Measurements from ENCODE around the gene NFIA.

NFIA gene

DNA sequence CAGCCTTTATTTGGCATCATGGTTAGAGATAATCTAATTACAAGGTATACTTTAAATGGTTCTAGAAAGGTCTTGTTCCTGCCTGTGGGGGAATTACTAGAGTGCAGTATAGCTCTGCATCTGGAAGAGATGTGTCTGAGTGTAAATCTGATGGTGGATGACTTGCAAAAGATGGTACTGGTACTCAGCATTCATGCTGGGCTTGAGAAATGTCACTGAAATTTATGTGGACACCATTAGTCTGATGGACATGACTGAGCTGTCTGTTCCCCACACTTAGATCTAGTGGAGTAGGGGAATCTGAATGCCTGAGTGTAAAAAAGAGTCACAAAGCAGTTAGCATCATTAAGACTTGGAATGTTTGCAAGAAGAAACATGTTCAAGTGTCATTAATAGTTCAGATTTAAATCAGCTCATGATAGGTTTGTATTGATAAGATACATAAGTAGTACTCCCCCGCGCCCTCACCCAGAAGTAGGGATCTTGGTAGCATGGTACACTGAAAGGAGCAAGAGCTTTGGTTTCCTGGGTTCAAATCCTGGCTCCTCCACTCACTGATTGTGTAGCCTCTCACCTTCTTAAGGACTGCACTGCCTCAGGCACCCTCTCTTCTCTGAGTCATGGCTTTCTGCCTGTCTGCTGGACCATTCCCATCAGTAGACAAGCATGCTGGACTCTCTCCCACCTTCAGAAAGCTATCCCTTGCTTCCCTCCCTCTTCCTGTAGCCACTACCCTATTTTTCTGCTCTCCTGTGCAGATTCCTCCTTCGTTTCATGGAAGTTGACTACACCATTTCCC lies 292.9 kb downstream of the NFIA start:
- H3K9me3 ChIP-seq (ENCODE audit: control insufficient read depth, low read length): no peaks in the 10 kb centered on the region
- H3K4me1 ChIP-seq (ENCODE audit: control insufficient read depth, insufficient read depth, low read length, poor library complexity, severe bottlenecking): no peaks in the 10 kb centered on the region
- WGBS, 2 experiments (ENCODE audit: insufficient coverage in 2 of 2): 88 to 95% methylated on average over 3 of the region's 3 CpGs
- no peak overlapping the region for H3K27ac ChIP-seq (ENCODE audit: low read depth, low read length, severe bottlenecking)
- no peak overlapping the region for H3K4me3 ChIP-seq (ENCODE audit: extremely low read depth, insufficient read depth, low read length, poor library complexity, severe bottlenecking)
- no peaks in the 10 kb centered on the region for H3K36me3 ChIP-seq (ENCODE audit: control insufficient read depth, insufficient read depth, low read length)

DNA sequence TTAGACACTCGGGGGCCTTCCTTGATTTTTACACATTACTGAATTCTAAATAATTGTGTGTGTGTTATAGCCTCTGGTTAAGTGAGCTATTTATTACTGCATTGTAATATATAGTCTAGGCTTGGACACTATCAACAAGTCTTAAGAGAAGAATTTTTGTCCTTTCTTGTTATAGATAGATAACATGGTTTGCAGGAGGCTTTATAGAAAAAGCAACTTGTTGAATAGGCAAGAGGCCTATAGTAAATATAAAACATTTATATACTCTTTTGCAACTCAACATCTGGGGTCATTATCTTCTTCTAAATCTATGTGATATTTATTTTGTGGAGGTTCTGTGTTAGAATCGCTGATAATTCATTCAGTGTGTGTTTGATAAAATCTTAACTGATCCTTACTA lies 293.8 kb downstream of the NFIA start:
- Histone ChIP-seq H3K27ac (ENCODE audit: low read depth, low read length, severe bottlenecking) (no peak overlapping the region), H3K4me1 (ENCODE audit: control insufficient read depth, insufficient read depth, low read length, poor library complexity, severe bottlenecking) (no peaks in the 10 kb centered on the region), H3K36me3 (ENCODE audit: control insufficient read depth, insufficient read depth, low read length) (no peaks in the 10 kb centered on the region), H3K4me3 (ENCODE audit: extremely low read depth, insufficient read depth, low read length, poor library complexity, severe bottlenecking) (no peak overlapping the region), H3K9me3 (ENCODE audit: control insufficient read depth, low read length) (no peaks in the 10 kb centered on the region)
- no CpG with 5 or more reads among the region's 2 CpGs for WGBS, 2 experiments (ENCODE audit: insufficient coverage in 2 of 2)

GRCh38 chr1:61377242-61377958 lies 295.0 kb downstream of the NFIA start:
- no peaks in the 10 kb centered on the region for H3K4me1 ChIP-seq (ENCODE audit: control insufficient read depth, insufficient read depth, low read length, poor library complexity, severe bottlenecking)
- no peaks in the 10 kb centered on the region for H3K36me3 ChIP-seq (ENCODE audit: control insufficient read depth, insufficient read depth, low read length)
- no peak overlapping the region for H3K27ac ChIP-seq (ENCODE audit: low read depth, low read length, severe bottlenecking)
- H3K9me3 ChIP-seq (ENCODE audit: control insufficient read depth, low read length): no peaks in the 10 kb centered on the region
- no peak overlapping the region for H3K4me3 ChIP-seq (ENCODE audit: extremely low read depth, insufficient read depth, low read length, poor library complexity, severe bottlenecking)
- WGBS, 2 experiments (ENCODE audit: insufficient coverage in 2 of 2): 82 to 100% methylated on average over 2 of the region's 7 CpGs

GRCh38 chr1:61378494-61379180 lies 296.3 kb downstream of the NFIA start:
- no peaks in the 10 kb centered on the region for H3K4me1 ChIP-seq (ENCODE audit: control insufficient read depth, insufficient read depth, low read length, poor library complexity, severe bottlenecking)
- WGBS, 2 experiments (ENCODE audit: insufficient coverage in 2 of 2): 90 to 93% methylated on average over 2 to 3 of the region's 4 CpGs
- H3K27ac ChIP-seq (ENCODE audit: low read depth, low read length, severe bottlenecking): no peak overlapping the region
- H3K4me3 ChIP-seq (ENCODE audit: extremely low read depth, insufficient read depth, low read length, poor library complexity, severe bottlenecking): no peak overlapping the region
- no peaks in the 10 kb centered on the region for H3K9me3 ChIP-seq (ENCODE audit: control insufficient read depth, low read length)
- H3K36me3 ChIP-seq (ENCODE audit: control insufficient read depth, insufficient read depth, low read length): no peaks in the 10 kb centered on the region

GRCh38 chr1:61379693-61380092 lies 297.3 kb downstream of the NFIA start:
- Histone ChIP-seq H3K36me3 (ENCODE audit: control insufficient read depth, insufficient read depth, low read length) (no peaks in the 10 kb centered on the region), H3K4me1 (ENCODE audit: control insufficient read depth, insufficient read depth, low read length, poor library complexity, severe bottlenecking) (no peaks in the 10 kb centered on the region), H3K27ac (ENCODE audit: low read depth, low read length, severe bottlenecking) (no peak overlapping the region), H3K4me3 (ENCODE audit: extremely low read depth, insufficient read depth, low read length, poor library complexity, severe bottlenecking) (no peak overlapping the region), H3K9me3 (ENCODE audit: control insufficient read depth, low read length) (no peaks in the 10 kb centered on the region)
- no CpG with 5 or more reads among the region's 2 CpGs for WGBS, 2 experiments (ENCODE audit: insufficient coverage in 2 of 2)

DNA sequence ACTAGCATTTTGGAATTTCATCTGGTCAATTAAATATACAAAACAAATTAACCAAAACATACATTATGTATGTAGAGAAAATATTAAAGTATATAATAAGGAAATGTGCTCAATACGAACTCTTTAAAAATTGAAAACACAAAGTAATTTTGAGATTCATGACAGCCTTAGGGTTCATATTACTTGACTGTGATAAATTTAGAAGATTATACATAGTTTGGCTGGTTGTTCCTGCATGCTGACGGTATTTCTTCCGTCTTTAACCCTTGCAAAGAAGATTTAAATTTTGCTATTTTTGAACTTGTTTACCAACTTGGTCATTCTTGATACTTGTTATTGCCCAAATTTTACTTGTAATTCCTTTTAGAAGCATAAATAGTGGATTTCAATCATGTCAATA lies 298.2 kb downstream of the NFIA start:
- Histone ChIP-seq H3K4me3 (ENCODE audit: extremely low read depth, insufficient read depth, low read length, poor library complexity, severe bottlenecking) (no peak overlapping the region), H3K27ac (ENCODE audit: low read depth, low read length, severe bottlenecking) (no peak overlapping the region), H3K36me3 (ENCODE audit: control insufficient read depth, insufficient read depth, low read length) (no peaks in the 10 kb centered on the region), H3K9me3 (ENCODE audit: control insufficient read depth, low read length) (no peaks in the 10 kb centered on the region), H3K4me1 (ENCODE audit: control insufficient read depth, insufficient read depth, low read length, poor library complexity, severe bottlenecking) (no peaks in the 10 kb centered on the region)
- no CpG with 5 or more reads among the region's 3 CpGs for WGBS, 2 experiments (ENCODE audit: insufficient coverage in 2 of 2)

GRCh38 chr1:61386323-61386722 lies 304.0 kb downstream of the NFIA start:
- Histone ChIP-seq H3K4me3 (ENCODE audit: extremely low read depth, insufficient read depth, low read length, poor library complexity, severe bottlenecking) (no peak overlapping the region), H3K36me3 (ENCODE audit: control insufficient read depth, insufficient read depth, low read length) (no peaks in the 10 kb centered on the region), H3K4me1 (ENCODE audit: control insufficient read depth, insufficient read depth, low read length, poor library complexity, severe bottlenecking) (no peaks in the 10 kb centered on the region), H3K9me3 (ENCODE audit: control insufficient read depth, low read length) (peaks cover 8% of the 10 kb centered on the region), H3K27ac (ENCODE audit: low read depth, low read length, severe bottlenecking) (no peak overlapping the region)
- WGBS, 2 experiments (ENCODE audit: insufficient coverage in 2 of 2): 90 to 92% methylated on average over 3 of the region's 3 CpGs

- no peak overlapping the region for H3K4me3 ChIP-seq (ENCODE audit: extremely low read depth, insufficient read depth, low read length, poor library complexity, severe bottlenecking)
- 75 to 91% methylated on average over 1 of the region's 2 CpGs for WGBS, 2 experiments (ENCODE audit: insufficient coverage in 2 of 2)
Measured at GRCh38 chr1:61386770-61387169, 304.4 kb downstream of the NFIA start.

DNA sequence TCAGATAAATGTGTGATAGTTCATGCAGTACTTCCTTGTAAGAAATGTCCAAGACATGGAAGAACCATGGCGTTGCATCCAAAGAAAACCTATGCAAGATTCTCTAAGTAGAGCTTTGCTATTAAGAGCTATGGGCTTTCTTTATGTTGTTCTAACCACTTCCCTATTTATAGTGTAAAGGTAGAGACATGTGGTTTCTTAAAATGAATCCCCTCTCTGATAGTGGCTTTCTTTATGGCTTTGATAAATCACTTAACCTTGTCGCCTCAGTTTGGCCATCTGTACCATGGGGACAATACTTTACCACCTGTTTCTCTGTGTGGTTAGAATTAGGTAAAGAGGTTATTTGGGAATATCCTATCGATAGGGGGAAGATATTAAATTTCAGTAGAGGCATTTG lies 305.5 kb downstream of the NFIA start:
- Histone ChIP-seq H3K9me3 (ENCODE audit: control insufficient read depth, low read length) (peaks cover 8% of the 10 kb centered on the region), H3K4me3 (ENCODE audit: extremely low read depth, insufficient read depth, low read length, poor library complexity, severe bottlenecking) (no peak overlapping the region), H3K27ac (ENCODE audit: low read depth, low read length, severe bottlenecking) (no peak overlapping the region), H3K4me1 (ENCODE audit: control insufficient read depth, insufficient read depth, low read length, poor library complexity, severe bottlenecking) (no peaks in the 10 kb centered on the region), H3K36me3 (ENCODE audit: control insufficient read depth, insufficient read depth, low read length) (no peaks in the 10 kb centered on the region)
- WGBS, 2 experiments (ENCODE audit: insufficient coverage in 2 of 2): 75 to 83% methylated on average over 1 of the region's 3 CpGs

More at GRCh38 chr1:61386770-61387169, 304.4 kb downstream of the NFIA start:
- H3K9me3 ChIP-seq (ENCODE audit: control insufficient read depth, low read length): peaks cover 8% of the 10 kb centered on the region
- no peak overlapping the region for H3K27ac ChIP-seq (ENCODE audit: low read depth, low read length, severe bottlenecking)
- no peaks in the 10 kb centered on the region for H3K4me1 ChIP-seq (ENCODE audit: control insufficient read depth, insufficient read depth, low read length, poor library complexity, severe bottlenecking)
- H3K36me3 ChIP-seq (ENCODE audit: control insufficient read depth, insufficient read depth, low read length): no peaks in the 10 kb centered on the region

- Histone ChIP-seq H3K9me3 (ENCODE audit: control insufficient read depth, low read length) (peaks cover 8% of the 10 kb centered on the region), H3K36me3 (ENCODE audit: control insufficient read depth, insufficient read depth, low read length) (no peaks in the 10 kb centered on the region)
- WGBS, 2 experiments (ENCODE audit: insufficient coverage in 2 of 2): 80% methylated on average over 1 of the region's 1 CpG; no CpG with 5 or more reads in 1 of the 2 experiments
Measured at GRCh38 chr1:61388566-61388965, 306.2 kb downstream of the NFIA start.

More at GRCh38 chr1:61388566-61388965, 306.2 kb downstream of the NFIA start:
- H3K4me1 ChIP-seq (ENCODE audit: control insufficient read depth, insufficient read depth, low read length, poor library complexity, severe bottlenecking): no peaks in the 10 kb centered on the region
- H3K27ac ChIP-seq (ENCODE audit: low read depth, low read length, severe bottlenecking): no peak overlapping the region
- no peak overlapping the region for H3K4me3 ChIP-seq (ENCODE audit: extremely low read depth, insufficient read depth, low read length, poor library complexity, severe bottlenecking)

Data from mesodermal cell (in vitro differentiated cells).